HT-29 (cell line): Measurements from ENCODE around the gene SCG2. TPM values are rescaled to one million over a fixed set of nuclear protein-coding genes. Genes with fewer than 3 reads are reported as not detected.

Source experiments
- DNase-seq: peaks from one replicate; pipeline ENCODE4 v3.0.0-alpha.2; 2015; ENCODE audit warnings: low spot score
- total RNA-seq: library from RNA; depleted of rRNA; stranded (reverse); fragments of >200 nt; shearing (Covaris generic); gene quantifications from 2 replicates; pipeline ENCODE4 v1.2.3, GENCODE V29; 2014; rRNA removed

Gene SCG2, protein sequence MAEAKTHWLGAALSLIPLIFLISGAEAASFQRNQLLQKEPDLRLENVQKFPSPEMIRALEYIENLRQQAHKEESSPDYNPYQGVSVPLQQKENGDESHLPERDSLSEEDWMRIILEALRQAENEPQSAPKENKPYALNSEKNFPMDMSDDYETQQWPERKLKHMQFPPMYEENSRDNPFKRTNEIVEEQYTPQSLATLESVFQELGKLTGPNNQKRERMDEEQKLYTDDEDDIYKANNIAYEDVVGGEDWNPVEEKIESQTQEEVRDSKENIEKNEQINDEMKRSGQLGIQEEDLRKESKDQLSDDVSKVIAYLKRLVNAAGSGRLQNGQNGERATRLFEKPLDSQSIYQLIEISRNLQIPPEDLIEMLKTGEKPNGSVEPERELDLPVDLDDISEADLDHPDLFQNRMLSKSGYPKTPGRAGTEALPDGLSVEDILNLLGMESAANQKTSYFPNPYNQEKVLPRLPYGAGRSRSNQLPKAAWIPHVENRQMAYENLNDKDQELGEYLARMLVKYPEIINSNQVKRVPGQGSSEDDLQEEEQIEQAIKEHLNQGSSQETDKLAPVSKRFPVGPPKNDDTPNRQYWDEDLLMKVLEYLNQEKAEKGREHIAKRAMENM
- total RNA-seq: not detected in 2 replicates

DNA sequence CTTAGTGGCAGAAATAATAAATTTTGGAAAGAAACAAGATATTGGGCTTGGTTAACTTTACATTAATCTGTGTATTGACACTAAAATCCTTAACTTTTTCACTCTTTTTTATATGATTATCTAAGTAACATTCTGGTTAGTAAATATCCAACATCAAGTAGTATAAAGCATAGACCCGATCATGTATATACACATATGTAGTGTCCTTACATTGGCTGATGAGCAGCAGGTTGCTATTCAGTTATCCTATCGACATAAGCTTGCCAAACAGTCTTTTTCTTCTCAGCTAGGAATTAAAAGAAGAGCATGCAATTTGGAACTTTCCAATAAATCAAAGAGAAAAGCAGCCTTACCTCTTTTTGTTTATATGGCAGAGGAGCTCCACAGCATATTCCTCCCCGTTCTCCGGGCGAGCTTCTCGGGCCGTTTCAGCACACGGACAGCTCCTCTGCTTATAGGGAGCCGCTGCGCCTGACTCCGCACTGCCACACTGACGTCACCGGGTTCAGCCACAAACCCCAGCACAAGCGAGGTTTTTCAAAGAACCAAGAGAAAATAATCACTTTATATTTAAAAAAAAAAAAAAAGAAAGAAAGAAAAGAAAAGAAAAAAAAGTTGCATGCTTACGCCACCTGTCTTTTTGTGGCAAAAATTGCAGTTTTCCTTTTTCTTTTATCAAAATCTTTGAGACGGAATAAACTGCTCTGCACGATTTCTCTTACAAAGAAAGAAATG lies at the start of gene SCG2:
Gene SCG2 (minus strand): TSS at position 430 of the 735 bp plus-strand sequence. CDS start 3,079 bp downstream, outside the sequence.
- DNase-seq: peak; percentile 74

DNA sequence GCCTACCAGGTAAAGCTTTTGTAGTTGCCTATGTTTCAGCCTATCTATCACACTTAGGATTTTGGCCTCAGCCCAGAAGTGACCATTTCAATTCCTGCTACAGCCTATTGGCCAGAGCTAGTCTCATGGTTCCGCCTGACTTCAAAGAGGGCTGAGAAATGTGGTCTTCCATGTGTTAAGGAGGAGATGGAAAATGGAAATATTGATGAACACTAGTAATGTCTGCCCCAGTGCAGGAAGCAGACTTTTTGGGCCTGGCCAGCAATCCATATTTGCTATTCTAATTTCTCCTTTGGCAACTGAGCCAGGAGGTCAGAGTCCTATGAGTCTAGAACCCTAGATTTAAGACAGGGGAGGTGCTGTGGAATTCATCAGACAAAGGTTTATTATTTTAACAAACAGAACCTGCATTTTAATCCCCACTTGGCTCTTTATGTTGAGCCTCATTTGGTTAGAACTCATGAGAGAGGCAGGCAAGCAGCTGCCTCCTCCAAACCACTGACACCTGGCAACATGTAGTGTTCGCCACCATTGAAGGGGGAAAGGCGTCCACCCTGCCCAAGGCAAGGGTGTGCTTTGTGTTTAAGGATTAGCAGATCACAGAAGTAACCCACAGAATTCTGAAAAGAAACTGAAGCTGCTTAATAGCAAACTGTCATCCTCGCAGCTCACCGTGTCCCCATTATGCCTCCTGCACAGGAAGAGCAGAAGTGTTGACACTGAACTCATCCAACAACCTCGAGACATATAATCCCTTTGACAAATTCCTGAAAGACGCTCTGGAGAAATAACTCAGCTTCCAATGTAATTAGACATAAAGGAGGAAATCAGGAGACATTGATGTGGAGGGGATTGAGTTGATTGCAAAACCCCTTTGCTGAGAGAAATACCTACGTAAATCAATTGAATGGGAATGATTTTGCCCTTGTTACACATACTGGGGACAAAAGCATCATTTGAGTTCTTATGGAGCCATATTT lies 47.7 kb upstream of the SCG2 start:
- DNase-seq: no peak

DNA sequence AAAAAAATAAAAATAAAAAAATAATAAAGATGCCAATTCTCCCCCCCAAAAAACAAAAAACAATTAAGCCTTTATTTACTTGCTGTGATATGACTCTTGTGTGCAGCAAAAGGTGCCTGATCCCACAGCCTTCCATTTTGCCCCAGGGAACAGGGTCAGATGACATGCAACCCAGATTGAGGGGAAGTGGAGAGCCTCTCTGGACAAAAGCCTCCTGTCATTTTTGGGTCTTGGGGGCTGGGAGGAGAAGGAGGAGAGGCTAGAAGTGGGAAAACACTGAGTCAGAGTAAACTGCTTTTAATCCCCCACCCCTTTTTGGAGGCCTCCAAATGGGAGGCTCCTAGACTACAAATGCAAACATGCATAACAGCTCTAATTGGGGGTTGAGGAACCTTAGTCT lies 46.6 kb upstream of the SCG2 start:
- DNase-seq: no peak

DNA sequence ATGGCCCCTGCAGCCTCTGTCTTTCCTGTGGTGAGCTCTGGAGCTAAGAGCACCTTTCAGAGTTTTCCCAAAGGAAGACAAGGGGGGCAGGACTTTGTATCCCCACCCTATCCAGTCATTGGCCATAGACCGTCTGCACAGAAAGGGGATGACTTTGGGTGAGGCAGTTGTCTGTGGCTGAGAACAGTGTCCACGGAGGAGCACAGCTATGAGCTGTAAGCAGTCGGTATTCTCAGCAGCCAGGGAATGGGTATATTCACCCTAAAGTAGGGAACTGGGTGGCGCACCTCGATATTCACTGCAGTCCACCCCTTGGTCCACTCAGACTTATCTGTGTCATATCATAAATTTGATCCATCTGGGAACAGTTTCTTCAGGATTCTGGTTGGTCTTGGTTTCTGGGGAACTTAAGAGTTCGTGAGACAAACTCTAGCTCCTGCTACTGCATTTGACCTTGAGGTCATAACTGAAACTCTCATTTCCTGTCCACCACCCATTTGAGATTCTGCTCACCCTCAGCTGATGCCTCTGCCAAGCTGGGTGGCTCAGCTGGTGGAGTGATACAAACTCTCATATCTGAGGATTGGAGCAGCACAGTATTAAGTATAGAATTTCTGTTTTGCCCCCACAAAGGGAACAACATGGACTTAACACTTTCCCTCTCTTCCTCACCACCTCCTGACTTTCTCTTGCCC lies 45.2 kb upstream of the SCG2 start:
- DNase-seq: no peak

DNA sequence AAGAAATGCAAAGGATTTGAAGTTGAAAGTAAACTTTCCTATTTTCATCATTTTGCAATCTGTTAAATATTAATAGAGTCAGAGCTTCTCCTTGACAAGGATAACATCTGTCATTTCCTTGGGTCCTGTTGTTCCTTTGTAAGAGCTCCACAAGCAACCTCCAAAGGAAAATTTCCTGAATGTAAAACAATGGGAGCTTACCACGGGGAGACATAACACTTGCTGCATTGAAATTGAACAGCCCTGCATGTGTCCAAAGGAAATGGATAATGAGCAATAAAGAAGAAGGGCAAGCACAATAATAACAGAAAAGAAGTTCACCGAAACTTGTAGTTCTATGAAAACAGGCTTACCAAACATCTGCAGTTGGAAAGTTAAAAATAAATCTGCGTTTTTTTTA lies 42.0 kb upstream of the SCG2 start:
- no peak for DNase-seq

DNA sequence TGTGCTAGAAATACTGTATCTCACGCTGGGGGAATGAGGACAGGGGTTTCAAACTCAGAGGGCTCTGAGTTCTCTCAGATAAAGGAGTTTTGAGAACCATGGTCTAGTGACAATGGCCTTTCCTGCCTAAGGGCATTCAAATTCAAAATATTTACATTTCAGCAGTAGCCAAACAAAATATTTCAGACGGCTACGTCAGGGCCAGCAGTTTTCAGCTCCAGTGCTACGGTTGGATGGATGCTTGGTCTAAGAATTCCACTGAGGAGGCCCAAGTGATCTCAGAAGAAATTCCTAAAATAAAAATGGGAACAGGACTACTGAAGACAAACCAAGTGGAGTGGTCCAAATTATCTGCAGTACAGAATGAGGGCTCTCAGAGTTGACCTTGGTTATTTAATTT lies 41.1 kb upstream of the SCG2 start:
- DNase-seq: no peak

DNA sequence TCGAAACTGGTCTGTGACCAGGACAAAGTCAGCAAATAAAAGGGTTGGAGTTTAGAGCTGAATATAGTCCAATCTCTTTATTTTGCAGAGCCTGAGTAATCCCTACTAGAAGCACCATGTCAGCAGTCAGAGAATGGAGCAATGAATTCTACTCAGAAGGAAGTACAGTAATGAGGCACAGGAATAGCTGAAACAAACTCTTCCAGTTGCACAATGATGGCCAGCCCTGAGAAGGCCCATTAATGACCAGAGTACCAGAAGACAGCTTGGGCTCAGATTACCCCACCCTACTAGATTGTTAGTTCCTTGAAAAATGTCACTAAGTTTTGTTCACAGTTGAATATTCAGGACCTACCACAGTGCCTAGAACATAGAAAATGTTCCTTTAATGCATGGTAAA lies 40.3 kb upstream of the SCG2 start:
- DNase-seq: no peak

DNA sequence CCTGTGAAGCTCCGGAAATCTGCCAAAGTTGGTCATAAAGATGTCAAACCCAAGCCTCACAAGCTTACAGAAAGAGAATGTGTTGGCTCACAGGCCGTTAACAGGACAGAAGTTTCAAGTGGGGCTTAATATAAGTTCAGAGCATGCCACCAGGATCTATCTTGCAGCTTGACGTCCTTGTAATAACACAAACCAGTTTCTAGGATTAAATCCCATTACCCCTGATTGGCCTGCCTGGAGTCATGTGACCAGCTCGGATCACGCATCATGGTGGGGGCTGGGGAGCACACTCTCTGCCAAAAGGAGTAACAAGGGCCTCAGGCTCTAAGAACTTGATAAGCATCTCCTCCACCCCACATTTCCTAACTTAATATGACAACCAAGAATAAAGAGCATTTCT lies 38.9 kb upstream of the SCG2 start:
- no peak for DNase-seq

DNA sequence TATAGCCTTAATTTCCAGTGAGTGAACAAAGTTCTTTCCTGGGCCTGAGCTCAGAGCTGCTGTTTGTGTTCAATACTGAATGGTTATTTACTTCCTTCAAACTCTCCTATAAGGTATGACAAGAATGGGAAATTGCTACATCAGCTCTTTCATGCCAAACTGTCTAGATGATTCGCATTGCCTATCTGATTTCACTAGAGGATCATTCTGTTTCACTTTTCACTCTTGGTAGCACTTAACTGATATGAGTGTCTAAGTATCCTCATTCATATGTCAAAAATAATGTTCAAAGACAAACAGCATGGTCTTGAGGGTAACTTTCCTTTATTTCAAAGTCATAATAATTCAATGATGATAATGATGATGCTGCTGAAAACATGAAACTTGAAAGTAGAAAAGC lies 32.9 kb upstream of the SCG2 start:
- no peak for DNase-seq

DNA sequence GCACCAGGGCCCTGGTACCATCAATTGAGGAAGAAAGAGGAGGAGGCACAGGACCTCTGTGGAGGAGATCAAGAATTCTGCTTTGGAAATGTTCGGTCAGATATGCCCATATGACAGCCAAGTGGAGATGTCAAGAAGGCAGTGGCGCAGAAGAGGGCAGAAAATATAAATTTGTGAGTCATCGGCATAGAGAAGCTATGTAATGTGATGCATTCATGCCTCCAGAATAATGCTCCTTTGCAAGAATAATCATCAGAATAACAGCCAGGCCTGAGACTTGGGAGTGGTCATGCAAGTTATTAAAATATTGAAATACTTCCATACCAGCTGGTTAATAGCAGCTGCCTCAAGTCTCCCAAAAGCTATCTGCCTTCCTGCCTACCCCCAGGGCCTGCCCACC lies 32.1 kb upstream of the SCG2 start:
- no peak for DNase-seq

DNA sequence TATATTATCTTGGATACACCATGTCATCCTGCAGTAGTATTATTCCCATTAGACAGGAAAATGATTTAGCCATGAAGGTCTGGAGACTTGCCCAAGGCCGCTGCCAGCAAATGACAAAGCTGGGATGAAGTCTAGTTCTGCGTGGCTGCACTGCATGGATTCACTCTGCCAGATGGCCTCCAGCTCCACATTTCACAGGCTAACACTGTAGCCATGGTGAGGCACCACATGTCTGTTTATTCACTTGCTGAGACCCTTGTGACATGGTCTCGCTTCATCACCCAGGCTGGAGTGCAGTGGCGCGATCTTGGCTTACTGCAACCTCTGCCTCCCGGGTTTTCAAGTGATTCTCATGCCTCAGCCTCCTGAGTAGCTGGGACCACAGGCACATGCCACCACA lies 31.5 kb upstream of the SCG2 start:
- DNase-seq: no peak

DNA sequence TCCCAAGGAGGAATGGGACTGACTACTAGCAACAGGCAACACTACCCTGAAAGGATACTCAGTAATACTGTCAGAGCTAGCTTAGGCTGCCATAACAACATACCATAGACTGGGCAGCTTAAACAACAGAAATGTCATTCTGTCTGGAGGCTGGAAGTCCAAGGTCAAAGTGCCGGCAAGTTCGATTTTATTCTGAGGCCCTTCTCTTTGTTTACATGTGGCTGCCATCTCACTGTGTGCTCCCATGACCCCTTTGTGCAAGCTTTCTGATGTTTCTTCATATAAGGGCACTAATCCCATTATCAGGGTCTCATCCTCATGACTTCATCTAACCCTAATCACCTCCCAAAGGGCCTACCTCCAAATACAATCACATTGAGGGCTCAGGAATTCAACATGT lies 30.7 kb upstream of the SCG2 start:
- no peak for DNase-seq

DNA sequence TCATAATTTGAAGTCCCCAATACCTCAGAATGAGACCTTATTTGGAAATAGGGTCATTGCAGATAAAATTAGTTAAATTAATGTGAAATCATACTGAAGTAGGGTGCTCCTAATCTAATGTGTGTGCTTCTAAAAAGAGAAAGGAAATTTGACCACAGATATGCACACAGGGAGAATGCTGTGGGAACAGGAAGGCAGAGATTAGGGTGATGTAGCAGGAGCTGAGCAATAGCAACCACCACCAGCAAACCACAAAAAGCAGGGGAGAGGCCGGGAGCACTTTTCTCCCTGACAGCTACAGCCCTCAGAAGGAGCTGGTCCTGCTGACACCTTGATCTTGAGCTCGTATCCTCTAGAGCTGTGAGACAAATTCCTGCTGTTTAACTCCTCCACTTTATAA lies 24.6 kb upstream of the SCG2 start:
- no peak for DNase-seq

DNA sequence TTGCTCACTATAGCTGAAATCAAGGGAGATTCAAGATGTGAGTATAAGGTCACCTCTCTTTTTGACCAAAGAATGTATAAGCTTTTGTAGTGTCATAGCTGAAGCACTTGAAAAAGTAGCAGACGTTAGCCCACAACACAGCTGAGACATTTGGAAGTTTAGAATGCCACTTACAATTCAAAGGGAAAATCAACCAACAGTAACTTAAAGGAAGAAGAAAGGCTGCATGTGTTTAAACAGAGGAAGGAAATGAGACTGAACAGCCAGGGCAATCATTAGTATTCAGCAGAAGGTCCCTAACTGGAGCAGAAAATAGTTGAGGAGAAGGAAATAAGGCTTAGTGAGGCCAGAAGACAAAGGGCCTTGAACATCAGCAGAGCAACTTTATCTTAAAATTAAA lies 23.5 kb upstream of the SCG2 start:
- no peak for DNase-seq

DNA sequence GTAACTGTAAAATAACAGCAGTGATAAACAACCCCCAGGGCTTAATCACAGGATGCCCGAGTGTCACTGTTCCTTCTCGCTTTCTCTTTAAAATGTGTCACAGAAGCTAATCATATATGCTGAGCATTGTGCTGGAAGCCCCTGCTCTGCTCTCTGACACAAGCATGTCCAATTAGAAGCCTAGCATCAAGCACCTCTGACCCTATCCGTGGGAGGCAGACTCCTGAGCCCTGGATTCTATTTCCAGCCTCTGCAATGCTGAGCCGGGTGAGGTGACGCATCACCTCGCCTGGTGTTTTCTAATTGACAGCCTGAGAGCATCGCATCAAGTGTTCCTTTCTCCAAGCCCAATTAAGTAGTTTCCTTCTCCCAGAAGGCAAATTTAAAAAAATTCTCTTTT lies 19.7 kb upstream of the SCG2 start:
- no peak for DNase-seq

DNA sequence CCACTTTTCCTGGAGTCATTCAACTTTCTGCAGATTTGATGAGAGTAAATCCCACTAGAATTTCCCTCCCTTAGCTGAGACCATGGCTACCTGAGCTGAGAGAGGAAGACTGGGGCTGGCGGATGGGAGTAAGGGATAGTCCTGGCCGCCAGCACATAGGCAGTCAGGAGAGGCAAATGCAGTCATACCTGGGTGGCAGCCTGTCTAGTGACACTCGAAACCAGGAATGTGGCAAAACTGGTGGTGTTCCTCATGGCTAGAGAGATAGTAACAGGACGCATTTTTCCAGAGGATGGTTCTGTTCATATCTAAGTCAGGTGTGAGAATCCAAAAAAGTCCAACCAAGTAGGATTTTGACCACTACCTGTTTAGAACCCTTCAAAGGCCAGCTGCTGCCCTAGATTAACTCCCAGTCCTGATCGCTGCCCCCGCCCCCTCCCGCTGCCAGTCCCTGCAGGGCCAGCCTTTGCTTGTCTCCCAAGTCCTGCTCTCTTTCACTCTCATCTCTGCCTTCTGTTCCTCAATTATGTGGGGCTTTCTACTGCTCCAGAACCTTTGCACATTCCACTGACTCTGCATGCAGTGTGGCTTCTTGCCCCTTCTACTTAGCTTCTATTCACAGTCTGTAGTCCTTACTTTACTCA lies 17.4 kb upstream of the SCG2 start:
- no peak for DNase-seq

DNA sequence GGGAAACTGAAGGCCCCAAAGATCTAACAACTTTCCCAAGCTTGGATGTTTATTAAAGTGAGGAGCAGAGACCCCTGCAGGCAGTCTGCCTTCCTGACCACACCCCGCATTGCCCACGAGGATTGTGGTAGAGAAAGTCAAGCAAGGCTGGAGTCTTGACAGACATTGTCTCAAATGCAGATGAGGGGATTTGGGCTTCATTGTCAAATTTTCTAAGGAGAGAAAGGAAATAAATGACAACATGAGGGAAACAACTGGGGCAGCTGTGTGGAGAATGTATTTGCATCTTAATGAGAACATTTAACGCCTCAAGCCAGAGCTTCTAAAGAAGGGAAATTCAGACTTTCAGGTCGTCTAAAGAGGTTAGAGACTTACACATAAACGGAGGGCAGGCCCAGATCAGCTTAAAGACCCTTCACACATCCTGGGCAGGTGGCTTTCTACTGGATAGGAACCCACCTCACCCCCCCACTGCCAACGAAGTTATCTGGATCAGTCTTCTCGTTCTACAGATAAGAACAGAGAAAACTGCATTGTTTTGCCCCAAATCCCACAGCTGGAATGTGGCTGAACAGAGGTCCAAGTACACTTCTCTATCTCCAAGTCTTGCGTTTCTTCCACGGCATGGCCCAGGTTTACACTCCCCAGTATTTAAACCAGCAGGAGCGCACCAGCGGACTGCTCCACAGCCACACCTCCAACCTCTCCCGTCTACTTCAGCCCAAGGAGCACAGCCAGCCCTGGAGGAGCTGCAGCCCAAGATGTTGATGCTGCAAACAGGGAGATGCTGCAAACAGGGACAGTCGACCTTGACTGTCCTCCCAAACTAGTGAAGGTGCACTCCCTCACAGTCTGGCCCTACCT lies 16.2 kb upstream of the SCG2 start:
- DNase-seq: no peak

DNA sequence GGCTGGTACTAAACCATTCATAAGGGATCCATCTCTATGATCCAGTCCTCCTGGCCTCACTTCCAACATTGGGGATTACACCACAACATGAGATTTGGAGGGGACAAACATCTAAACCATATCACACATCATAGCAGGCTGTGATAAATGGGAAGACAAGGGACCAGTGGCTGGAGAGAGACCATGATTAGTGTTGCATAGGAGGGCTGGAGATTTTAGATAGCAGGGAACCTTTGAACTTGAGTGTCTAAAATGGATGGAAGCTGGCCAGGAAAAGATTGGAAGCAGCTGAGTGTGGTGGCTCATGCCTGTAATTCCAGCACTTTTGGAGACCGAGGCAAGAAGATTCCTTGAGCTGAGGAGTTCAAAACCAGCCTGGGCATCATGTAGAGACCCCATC lies 12.4 kb upstream of the SCG2 start:
- no peak for DNase-seq
